Measurements from ENCODE around the gene PBRM1.

- TF ChIP-seq CTCF (IDR thresholded peaks at IDR 0.05; ENCODE audit: low read depth, low read length, missing input control) (no peak), RXRA (IDR thresholded peaks at IDR 0.05) (no peak), REST (IDR thresholded peaks at IDR 0.05) (no peak), HNF4A (conservative IDR thresholded peaks at IDR 0.05) (no peak), TAF1 (conservative IDR thresholded peaks at IDR 0.05) (no peak), SP1 (IDR thresholded peaks at IDR 0.05) (no peak), RAD21 (IDR thresholded peaks at IDR 0.05) (no peak), ZBTB33 (IDR thresholded peaks at IDR 0.05) (no peak)
Observed at GRCh38 chr3:52536112-52536368, 149.7 kb downstream of the PBRM1 start.

All from liver (tissue), 3 donors.